GM12892 (cell line): ENCODE results near the gene CNTNAP2.

Experiments used
- POLR2A ChIP-seq: IDR thresholded peaks from 2 replicates; pipeline ENCODE4 v1.6.1; 2011; ENCODE audit warnings: low read depth, low read length, control low read depth
- POLR2AphosphoS5 ChIP-seq: IDR thresholded peaks from 2 replicates; pipeline ENCODE4 v1.6.1; 2011; ENCODE audit warnings: low read depth, low read length, control low read depth
- TAF1 ChIP-seq: IDR thresholded peaks from 2 replicates; pipeline ENCODE4 v1.6.1; 2011; ENCODE audit warnings: low read depth, mild to moderate bottlenecking, control low read depth, low read length, borderline replicate concordance

DNA sequence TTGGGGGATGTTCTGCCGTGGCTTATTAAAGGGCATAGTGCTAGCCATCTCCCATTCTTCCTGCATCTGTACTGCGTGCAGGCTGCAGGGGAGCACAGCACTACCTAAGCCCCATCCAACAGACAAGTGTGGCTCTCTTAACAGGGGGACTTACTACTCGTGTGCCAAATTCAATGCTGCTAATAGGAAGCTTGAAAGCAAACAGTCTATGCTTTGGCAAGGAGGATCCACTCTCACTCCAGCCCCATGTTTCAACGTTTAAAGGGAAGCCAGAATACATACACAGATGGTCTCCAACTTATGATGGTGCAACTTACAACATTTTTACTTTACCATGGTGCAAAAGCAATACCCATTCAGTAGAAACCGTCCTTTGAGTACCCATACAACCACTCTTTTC, 2245.9 kb downstream of the CNTNAP2 start:
- TF ChIP-seq POLR2A = no peak
- TF ChIP-seq POLR2AphosphoS5 = no peak
- TF ChIP-seq TAF1 = no peak
